Neural cell (in vitro differentiated cells): ENCODE measurements around the gene DPYD.

ENCODE experiments used
- CTCF ChIP-seq: fragments of 450-650 bp; IDR thresholded peaks from 2 replicates; pipeline ENCODE4 v1.5.1; 2014; ENCODE audit warnings: antibody characterized with exemption, mild to moderate bottlenecking, moderate library complexity; ENCODE audit not compliant: poor library complexity, severe bottlenecking
- EP300 ChIP-seq: fragments of 450-650 bp; conservative IDR thresholded peaks from 2 replicates; pipeline ENCODE4 v1.6.1; 2014; ENCODE audit warnings: antibody characterized with exemption, mild to moderate bottlenecking, moderate library complexity; ENCODE audit not compliant: poor library complexity, severe bottlenecking
- EZH2 ChIP-seq: fragments of 200-600, 300-800 bp; shearing (Covaris generic), sonication (generic); IDR thresholded peaks from 2 replicates; pipeline ENCODE4 v1.6.1; 2014; ENCODE audit warnings: antibody characterized with exemption, low read length, borderline replicate concordance, mild to moderate bottlenecking; ENCODE audit not compliant: insufficient read depth, poor library complexity, severe bottlenecking
- TAF1 ChIP-seq: IDR thresholded peaks from 2 replicates; pipeline ENCODE4 v1.6.1; 2012; ENCODE audit warnings: low read depth

- TF ChIP-seq EZH2 (no peak), CTCF (no peak), EP300 (no peak), TAF1 (no peak)
Observed at GRCh38 chr1:97812076-97812475, 108.8 kb downstream of the DPYD start.
